H9 (cell line): ENCODE measurements around the gene METTL16. TPM values are rescaled to one million over a fixed set of nuclear protein-coding genes. Genes with fewer than 3 reads are reported as not detected.

Experiments
- DNase-seq: peaks from one replicate; pipeline ENCODE4 v3.0.0-alpha.2; 2017
- H2AFZ ChIP-seq: one replicate; pipeline ENCODE4 v1.6.1; 2013; ENCODE audit warnings: mild to moderate bottlenecking, low read length, control low read depth, moderate library complexity
- H2AK5ac ChIP-seq: 2 replicates; pipeline ENCODE4 v1.6.1; 2013; ENCODE audit warnings: low read length, control low read depth, mixed read lengths; ENCODE audit not compliant: insufficient read length
- H2BK120ac ChIP-seq: one replicate; pipeline ENCODE4 v1.6.1; 2013; ENCODE audit warnings: low read depth, mild to moderate bottlenecking, low read length, control low read depth, inconsistent platforms; ENCODE audit not compliant: poor library complexity, severe bottlenecking
- H2BK12ac ChIP-seq: 2 replicates; pipeline ENCODE4 v1.6.1; 2013; ENCODE audit warnings: low read length, control low read depth, mixed read lengths, low read depth; ENCODE audit not compliant: insufficient read length
- H2BK15ac ChIP-seq: 2 replicates; pipeline ENCODE4 v1.6.1; 2013; ENCODE audit warnings: low read depth, low read length, control low read depth
- H2BK20ac ChIP-seq: one replicate; pipeline ENCODE4 v1.6.1; 2013; ENCODE audit warnings: low read depth, mild to moderate bottlenecking, low read length, control low read depth, inconsistent platforms; ENCODE audit not compliant: poor library complexity, severe bottlenecking
- H2BK5ac ChIP-seq: 2 replicates; pipeline ENCODE4 v1.6.1; 2013; ENCODE audit warnings: low read length, control low read depth, mixed read lengths; ENCODE audit not compliant: insufficient read length
- H3K14ac ChIP-seq: 2 replicates; pipeline ENCODE4 v1.6.1; 2013; ENCODE audit warnings: low read length, control low read depth; ENCODE audit not compliant: insufficient read depth
- H3K18ac ChIP-seq: 2 replicates; pipeline ENCODE4 v1.6.1; 2013; ENCODE audit warnings: low read depth, mild to moderate bottlenecking, mixed read lengths, low read length, control low read depth; ENCODE audit not compliant: insufficient read length
- H3K23ac ChIP-seq: 2 replicates; pipeline ENCODE4 v1.6.1; 2013; ENCODE audit warnings: low read length, control low read depth, mixed read lengths, low read depth; ENCODE audit not compliant: insufficient read length
- H3K23me2 ChIP-seq: 2 replicates; pipeline ENCODE4 v1.6.1; 2013; ENCODE audit warnings: low read depth, mild to moderate bottlenecking, mixed read lengths, low read length, control low read depth; ENCODE audit not compliant: insufficient read length, poor library complexity, severe bottlenecking
- H3K27ac ChIP-seq: 2 replicates; pipeline ENCODE4 v1.5.1; 2013; ENCODE audit warnings: low read length, control low read depth, mixed read lengths, low read depth; ENCODE audit not compliant: insufficient read length
- H3K27me3 ChIP-seq: 2 replicates; pipeline ENCODE4 v1.6.1; 2013; ENCODE audit warnings: low read length, control low read depth, inconsistent platforms; ENCODE audit not compliant: insufficient read depth
- H3K4ac ChIP-seq: 2 replicates; pipeline ENCODE4 v1.6.1; 2013; ENCODE audit warnings: low read depth, mild to moderate bottlenecking, control low read depth, inconsistent platforms, low read length, moderate library complexity
- H3K4me1 ChIP-seq: 2 replicates; pipeline ENCODE4 v1.6.1; 2013; ENCODE audit warnings: low read length, control low read depth, inconsistent platforms; ENCODE audit not compliant: insufficient read depth
- H3K4me2 ChIP-seq: 2 replicates; pipeline ENCODE4 v1.6.1; 2013; ENCODE audit warnings: low read length, control low read depth, mixed read lengths; ENCODE audit not compliant: insufficient read length, insufficient read depth
- H3K56ac ChIP-seq: 2 replicates; pipeline ENCODE4 v1.6.1; 2013; ENCODE audit warnings: low read depth, mild to moderate bottlenecking, mixed read lengths, low read length, control low read depth; ENCODE audit not compliant: insufficient read length
- H3K79me1 ChIP-seq: 2 replicates; pipeline ENCODE4 v1.6.1; 2013; ENCODE audit warnings: low read depth, mild to moderate bottlenecking, moderate library complexity, low read length, control low read depth, inconsistent platforms; ENCODE audit not compliant: insufficient read depth, poor library complexity, severe bottlenecking
- H3K79me2 ChIP-seq: 2 replicates; pipeline ENCODE4 v1.6.1; 2013; ENCODE audit warnings: low read length, control low read depth, inconsistent platforms; ENCODE audit not compliant: insufficient read depth
- H3K9ac ChIP-seq: 2 replicates; pipeline ENCODE4 v1.6.1; 2013; ENCODE audit warnings: low read length, control low read depth, mixed read lengths; ENCODE audit not compliant: insufficient read length; ENCODE audit errors: extremely low read depth
- H3K9me3 ChIP-seq: one replicate; pipeline ENCODE4 v1.6.1; 2013; ENCODE audit warnings: low read depth, low read length, inconsistent platforms; ENCODE audit not compliant: control insufficient read depth
- H3T11ph ChIP-seq: one replicate; pipeline ENCODE4 v1.6.1; 2013; ENCODE audit warnings: mild to moderate bottlenecking, low read length, control low read depth, inconsistent platforms
- H4K20me1 ChIP-seq: one replicate; pipeline ENCODE4 v1.6.1; 2013; ENCODE audit not compliant: control insufficient read depth, insufficient read length, insufficient read depth
- H4K5ac ChIP-seq: 2 replicates; pipeline ENCODE4 v1.6.1; 2013; ENCODE audit warnings: low read depth, mild to moderate bottlenecking, mixed read lengths, low read length, control low read depth; ENCODE audit not compliant: insufficient read length
- H4K8ac ChIP-seq: replicated peaks from 2 replicates; pipeline ENCODE4 v1.6.1; 2013; ENCODE audit warnings: low read length, control low read depth, mixed read lengths, low read depth; ENCODE audit not compliant: insufficient read length
- H4K91ac ChIP-seq: 2 replicates; pipeline ENCODE4 v1.6.1; 2013; ENCODE audit warnings: low read depth, mild to moderate bottlenecking, moderate library complexity, mixed read lengths, low read length, control low read depth; ENCODE audit not compliant: insufficient read length
- H3K27ac Mint-ChIP-seq, 3 experiments: 2 replicates in 2 of 3; 3 replicates in 1 of 3; pipeline ENCODE4 v1.8.0; 2020 to 2021; ENCODE audit warnings: mixed read lengths in 3 of 3, mild to moderate bottlenecking in 1 of 3, moderate library complexity in 1 of 3
- H3K27me3 Mint-ChIP-seq: 2 replicates; pipeline ENCODE4 v1.8.0; 2021; ENCODE audit warnings: low read depth, mild to moderate bottlenecking, moderate library complexity, mixed read lengths
- H3K36me3 Mint-ChIP-seq, 3 experiments: 2 replicates in 2 of 3; 3 replicates in 1 of 3; pipeline ENCODE4 v1.8.0; 2020 to 2021; ENCODE audit warnings: low read depth in 3 of 3, mixed read lengths in 3 of 3; ENCODE audit not compliant: insufficient read depth in 1 of 3
- H3K4me1 Mint-ChIP-seq, 2 experiments: 2 replicates each; pipeline ENCODE4 v1.8.0; 2020; ENCODE audit warnings: mixed read lengths in 2 of 2
- H3K4me3 Mint-ChIP-seq, 2 experiments: 2 replicates in 1 of 2; 3 replicates in 1 of 2; pipeline ENCODE4 v1.8.0; 2020 to 2021; ENCODE audit warnings: mild to moderate bottlenecking in 2 of 2, mixed read lengths in 2 of 2, moderate library complexity in 1 of 2
- H3K9me3 Mint-ChIP-seq, 2 experiments: 2 replicates in 1 of 2; 3 replicates in 1 of 2; pipeline ENCODE4 v1.8.0; 2020; ENCODE audit warnings: mild to moderate bottlenecking in 2 of 2, mixed read lengths in 2 of 2, moderate library complexity in 1 of 2
- WGBS: extraction: QIAGEN DNeasy Blood & Tissue Kit; methylation state at CpG from one replicate; pipeline ENCODE4 v1.1.7; 2013; ENCODE audit warnings: missing lambda C conversion rate, low lambda C conversion rate, mixed read lengths; ENCODE audit not compliant: insufficient read length; ENCODE audit errors: extremely low coverage; 5-methylcytosine and 5-hydroxymethylcytosine counted together
- total RNA-seq: library from RNA; stranded (reverse); gene quantifications from 2 replicates; pipeline ENCODE4 v1.2.1, GENCODE V29; 2021
- TF ChIP-seq, protein P1 (sequence below): fragments of 200-600 bp; sonication (generic); conservative IDR thresholded peaks from 3 replicates; pipeline ENCODE4 v1.8.0; 2021; ENCODE audit warnings: antibody characterized with exemption, mild to moderate bottlenecking

The METTL16 gene
- total RNA-seq, 1 experiment from 2014 or later: 55.4 TPM

DNA sequence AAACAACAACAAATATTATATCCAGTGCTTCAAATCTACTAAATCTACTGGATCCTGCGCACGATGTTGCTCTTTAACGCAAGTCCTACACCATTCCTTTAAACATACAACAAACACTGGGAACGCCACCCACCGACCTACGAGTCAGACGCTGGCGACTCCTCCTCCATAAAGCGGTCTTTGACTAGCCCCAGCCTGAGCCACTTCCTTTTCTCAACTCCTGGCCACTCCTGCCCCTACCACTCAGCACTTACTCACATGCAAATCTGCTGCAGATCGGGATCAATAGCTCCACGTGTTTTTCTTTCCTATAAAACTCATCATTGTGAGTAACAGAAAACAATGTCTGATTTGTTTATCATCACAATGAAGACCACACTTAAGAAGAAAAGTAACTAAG lies 78.0 kb downstream of the METTL16 start:
- TF ChIP-seq, protein P1, sequence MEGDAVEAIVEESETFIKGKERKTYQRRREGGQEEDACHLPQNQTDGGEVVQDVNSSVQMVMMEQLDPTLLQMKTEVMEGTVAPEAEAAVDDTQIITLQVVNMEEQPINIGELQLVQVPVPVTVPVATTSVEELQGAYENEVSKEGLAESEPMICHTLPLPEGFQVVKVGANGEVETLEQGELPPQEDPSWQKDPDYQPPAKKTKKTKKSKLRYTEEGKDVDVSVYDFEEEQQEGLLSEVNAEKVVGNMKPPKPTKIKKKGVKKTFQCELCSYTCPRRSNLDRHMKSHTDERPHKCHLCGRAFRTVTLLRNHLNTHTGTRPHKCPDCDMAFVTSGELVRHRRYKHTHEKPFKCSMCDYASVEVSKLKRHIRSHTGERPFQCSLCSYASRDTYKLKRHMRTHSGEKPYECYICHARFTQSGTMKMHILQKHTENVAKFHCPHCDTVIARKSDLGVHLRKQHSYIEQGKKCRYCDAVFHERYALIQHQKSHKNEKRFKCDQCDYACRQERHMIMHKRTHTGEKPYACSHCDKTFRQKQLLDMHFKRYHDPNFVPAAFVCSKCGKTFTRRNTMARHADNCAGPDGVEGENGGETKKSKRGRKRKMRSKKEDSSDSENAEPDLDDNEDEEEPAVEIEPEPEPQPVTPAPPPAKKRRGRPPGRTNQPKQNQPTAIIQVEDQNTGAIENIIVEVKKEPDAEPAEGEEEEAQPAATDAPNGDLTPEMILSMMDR: no peak
- no peak overlapping the region for H3K27ac ChIP-seq
- H3K4me3 Mint-ChIP-seq: no peak overlapping the region

More for the DNA sequence above, 78.0 kb downstream of the METTL16 start:
- no peak overlapping the region for H4K91ac ChIP-seq
- WGBS: no CpG with 5 or more reads among the region's 11 CpGs
- no peaks in the 10 kb centered on the region for H3K9me3 ChIP-seq
- no peak overlapping the region for H2AFZ ChIP-seq
- H3K4me1 ChIP-seq: no peaks in the 10 kb centered on the region; the same call in 1 of the 2 replicates
- no peak overlapping the region for H2BK120ac ChIP-seq
- no peak for DNase-seq
- H3K18ac ChIP-seq: no peak overlapping the region
- no peak overlapping the region for H4K8ac ChIP-seq
- no peak overlapping the region for H3K23ac ChIP-seq
- no peaks in the 10 kb centered on the region for H3K79me2 ChIP-seq
- no peak overlapping the region for H2BK5ac ChIP-seq
- Mint-ChIP-seq H3K27me3 (no peaks in the 10 kb centered on the region), H3K4me1 (peaks cover 35 to 37% of the 10 kb centered on the region in 2 experiments), H3K9me3 (no peaks in the 10 kb centered on the region; a peak in 1 of 5 replicates), H3K36me3 (peaks cover 22 to 46% (median 39%) of the 10 kb centered on the region in 3 experiments; a peak in 6 of 7 replicates), H3K27ac (peak overlapping the region in 2 of 3 experiments; percentile 68 to 85; a peak in 4 of 7 replicates)
- H3T11ph ChIP-seq: no peak overlapping the region
- no peak overlapping the region for H3K14ac ChIP-seq
- H3K23me2 ChIP-seq: peaks cover 3% of the 10 kb centered on the region
- H2AK5ac ChIP-seq: no peak overlapping the region
- H3K9ac ChIP-seq: no peak overlapping the region
- no peak overlapping the region for H4K5ac ChIP-seq
- no peaks in the 10 kb centered on the region for H3K27me3 ChIP-seq
- H3K4me2 ChIP-seq: no peak overlapping the region
- H3K79me1 ChIP-seq: no peaks in the 10 kb centered on the region
- H3K56ac ChIP-seq: no peak overlapping the region
- H2BK15ac ChIP-seq: no peak overlapping the region
- H2BK20ac ChIP-seq: no peak overlapping the region
- H3K4ac ChIP-seq: no peak overlapping the region
- H2BK12ac ChIP-seq: no peak overlapping the region
- H4K20me1 ChIP-seq: no peaks in the 10 kb centered on the region
